ENCODE data around the gene GDPD3.
A peak's percentile ranks its signal among the peaks of the same experiment; 100 is the strongest.

Gene GDPD3

GRCh38 chr16:30054959-30055553, 58.3 kb downstream of the GDPD3 start:
- Histone ChIP-seq H3K4me1 (ENCODE audit: low read length) (peaks cover 5% of the 10 kb centered on the region), H3K4me2 (ENCODE audit: low read length) (no peak overlapping the region), H3K27ac (ENCODE audit: low read length) (no peak overlapping the region), H4K20me1 (ENCODE audit: insufficient read depth, low read length) (no peaks in the 10 kb centered on the region), H3K36me3 (replicated peaks; ENCODE audit: low read depth, low read length) (no peaks in the 10 kb centered on the region), H3K27me3 (ENCODE audit: low read depth, low read length) (no peaks in the 10 kb centered on the region), H3K4me3 (ENCODE audit: low read length) (no peak overlapping the region), H2AFZ (ENCODE audit: low read depth, low read length) (no peak overlapping the region), H3K9me3 (ENCODE audit: insufficient read depth, low read length) (no peaks in the 10 kb centered on the region), H3K79me2 (ENCODE audit: low read length) (no peaks in the 10 kb centered on the region), H3K9ac (ENCODE audit: low read length) (no peak overlapping the region)
- TF ChIP-seq EZH2phosphoT487 (IDR thresholded peaks at IDR 0.05; ENCODE audit: low read depth) (no peak), CTCF (IDR thresholded peaks at IDR 0.05; ENCODE audit: low read depth, low read length) (peak; percentile 65)
